GM12878 (cell line): ENCODE data around the gene NKAIN2. TPM values are rescaled to one million over a fixed set of nuclear protein-coding genes. Genes with fewer than 3 reads are reported as not detected.

Source experiments
- ATAC-seq: fragments of 200-7000 bp; cut with Tn5 transposase; 3 replicates; pipeline ENCODE4 v1.9.1; 2020; ENCODE audit warnings: mild to moderate bottlenecking, moderate library complexity
- BruUV-seq: library from RNA; stranded (reverse); fragments of 400-500 nt; replicated peaks from 2 replicates; lab custom pipeline; 2021; lab: Mats Ljungman, UMichigan
- CTCF ChIA-PET: fragments of 300-600 bp; sonication (Branson Sonifier 250); formaldehyde crosslinking; extraction: SDS; loops from one replicate; lab custom pipeline; 2021; ENCODE audit warnings: inconsistent platforms; lab: Yijun Ruan, JAX
- POLR2A ChIA-PET: fragments of 350-600 bp; formaldehyde crosslinking; extraction: SDS; loops from one replicate; lab custom pipeline; 2021; ENCODE audit warnings: inconsistent platforms; lab: Charles Lee
- RAD21 ChIA-PET: fragments of 300-600 bp; sonication (Branson Sonifier 250); formaldehyde crosslinking; loops from one replicate; lab custom pipeline; 2023; ENCODE audit warnings: antibody characterized with exemption; ENCODE audit not compliant: unreplicated experiment; lab: Charles Lee
- SMC1A ChIA-PET: fragments of 300-600 bp; sonication (Branson Sonifier 250); formaldehyde crosslinking; loops from one replicate; lab custom pipeline; 2023; ENCODE audit not compliant: unreplicated experiment, uncharacterized antibody; lab: Charles Lee
- DNase-seq: peaks from one replicate; pipeline ENCODE4 v3.0.0-alpha.2; 2011; ENCODE audit warnings: low read depth, low spot score
- FAIRE-seq: peaks from 3 replicates; lab custom pipeline; 2011; peaks lifted over from hg19 to GRCh38; lab: Jason Lieb, UNC
- H2AFZ ChIP-seq: 2 replicates; pipeline ENCODE4 v1.6.0; 2011; ENCODE audit warnings: low read depth, low read length, control low read depth; ENCODE audit not compliant: control insufficient read depth
- H3K27ac ChIP-seq: 2 replicates; pipeline ENCODE4 v1.5.1; 2011; ENCODE audit warnings: control low read depth; ENCODE audit not compliant: control insufficient read depth, insufficient read depth
- H3K27me3 ChIP-seq, 2 experiments: replicated peaks in 1 of 2; 2 replicates each; pipeline versions ENCODE4 v1.6.0 to v1.6.1; 2011; ENCODE audit warnings: low read length in 1 of 2; ENCODE audit not compliant: control insufficient read depth in 2 of 2, insufficient read depth in 2 of 2
- H3K36me3 ChIP-seq, 2 experiments: 2 replicates each; pipeline ENCODE4 v1.5.1; 2011; ENCODE audit warnings: low read length in 1 of 2; ENCODE audit not compliant: control insufficient read depth in 2 of 2, insufficient read depth in 2 of 2
- H3K4me1 ChIP-seq: 2 replicates; pipeline ENCODE4 v1.6.1; 2011; ENCODE audit warnings: mild to moderate bottlenecking, low read length, moderate library complexity, mixed read lengths; ENCODE audit not compliant: control insufficient read depth, insufficient read depth
- H3K4me2 ChIP-seq: 2 replicates; pipeline ENCODE4 v1.6.0; 2011; ENCODE audit warnings: control low read depth; ENCODE audit not compliant: control insufficient read depth, insufficient read depth
- H3K4me3 ChIP-seq: fragments of 200-600 bp; sonication (generic); 2 replicates; pipeline ENCODE4 v1.5.1; 2016
- H3K79me2 ChIP-seq: 2 replicates; pipeline ENCODE4 v1.6.0; 2011; ENCODE audit warnings: low read length; ENCODE audit not compliant: control insufficient read depth, insufficient read depth
- H3K9ac ChIP-seq: 2 replicates; pipeline ENCODE4 v1.8.0; 2011; ENCODE audit warnings: low read length, control low read depth, mixed read lengths; ENCODE audit not compliant: control insufficient read depth, insufficient read depth
- H3K9me3 ChIP-seq: replicated peaks from 3 replicates; pipeline ENCODE4 v1.5.1; 2011; ENCODE audit warnings: mild to moderate bottlenecking, low read length; ENCODE audit not compliant: control insufficient read depth, insufficient read depth
- H4K20me1 ChIP-seq: 2 replicates; pipeline ENCODE4 v1.6.0; 2011; ENCODE audit not compliant: control insufficient read depth, insufficient read depth
- ATF2 ChIP-seq: IDR thresholded peaks from 2 replicates; pipeline ENCODE4 v1.6.1; 2012; ENCODE audit warnings: low read length, inconsistent platforms
- CTCF ChIP-seq, 3 experiments: IDR thresholded peaks in 2 of 3; conservative IDR thresholded peaks in 1 of 3; 2 replicates each; pipeline ENCODE4 v1.5.1; 2011; ENCODE audit warnings: low read depth in 3 of 3, low read length in 3 of 3, mild to moderate bottlenecking in 3 of 3, control low read depth in 2 of 3, moderate library complexity in 2 of 3, inconsistent platforms in 1 of 3, mixed read lengths in 1 of 3; ENCODE audit not compliant: control insufficient read depth in 2 of 3, insufficient read depth in 1 of 3; ENCODE audit errors: extremely low read depth in 1 of 3
- EGR1 ChIP-seq, 2 experiments: IDR thresholded peaks; 1 replicate in 1 of 2; 2 replicates in 1 of 2; pipeline ENCODE4 v1.6.1; 2011 to 2012; ENCODE audit warnings: low read depth in 2 of 2, low read length in 2 of 2, borderline replicate concordance in 1 of 2, mild to moderate bottlenecking in 1 of 2, moderate library complexity in 1 of 2
- HDAC6 ChIP-seq: fragments of 200-600 bp; sonication (generic); IDR thresholded peaks from one replicate; pipeline ENCODE4 v1.8.0; 2017; ENCODE audit warnings: antibody characterized with exemption; ENCODE audit not compliant: unreplicated experiment
- HDGF ChIP-seq: fragments of 450-650 bp; IDR thresholded peaks from 2 replicates; pipeline ENCODE4 v1.6.1; 2016; ENCODE audit warnings: antibody characterized with exemption
- IRF5 ChIP-seq: fragments of 450-650 bp; IDR thresholded peaks from 2 replicates; pipeline ENCODE4 v1.6.1; 2017; ENCODE audit warnings: borderline replicate concordance
- MEF2B ChIP-seq: fragments of 450-650 bp; IDR thresholded peaks from 2 replicates; pipeline ENCODE4 v1.6.1; 2018; ENCODE audit warnings: mild to moderate bottlenecking, moderate library complexity; ENCODE audit not compliant: partially characterized antibody, poor library complexity, severe bottlenecking
- MYB ChIP-seq: fragments of 150-350 bp; IDR thresholded peaks from 2 replicates; pipeline ENCODE4 v1.6.1; 2014; ENCODE audit warnings: mild to moderate bottlenecking, low read depth, low read length, borderline replicate concordance
- NBN ChIP-seq: fragments of 450-650 bp; IDR thresholded peaks from 2 replicates; pipeline ENCODE4 v1.6.1; 2016
- PML ChIP-seq: IDR thresholded peaks from 2 replicates; pipeline ENCODE4 v1.6.1; 2012; ENCODE audit warnings: low read length, inconsistent platforms
- POLR2A ChIP-seq: IDR thresholded peaks from 2 replicates; pipeline ENCODE4 v1.6.1; 2011; ENCODE audit warnings: low read depth, mild to moderate bottlenecking, low read length
- RAD51 ChIP-seq: fragments of 450-650 bp; IDR thresholded peaks from 2 replicates; pipeline ENCODE4 v1.6.1; 2016; ENCODE audit warnings: moderate library complexity, mild to moderate bottlenecking, inconsistent platforms
- RUNX3 ChIP-seq: IDR thresholded peaks from 2 replicates; pipeline ENCODE4 v1.6.1; 2012; ENCODE audit warnings: low read length, inconsistent platforms
- SRF ChIP-seq, 2 experiments: IDR thresholded peaks; 2 replicates each; pipeline ENCODE4 v1.6.1; 2011; ENCODE audit warnings: low read depth in 2 of 2, low read length in 2 of 2, mild to moderate bottlenecking in 1 of 2, moderate library complexity in 1 of 2
- in situ Hi-C: fragments of 300-500 bp; cut with MboI; formaldehyde crosslinking; loops from 9 replicates; pipeline ENCODE4 v1.14.3; 2018; ENCODE audit warnings: mixed read lengths
- intact Hi-C: fragments of 100-400 bp; cut with micrococcal nuclease; formaldehyde crosslinking; loops from one replicate; pipeline ENCODE4 v1.14.2; 2022; ENCODE audit not compliant: unreplicated experiment
- polyA plus RNA-seq, 11 experiments: library from polyadenylated mRNA; depleted of rRNA in 4 of 11; unstranded in 6 of 11; stranded (reverse) in 5 of 11; fragments of >200 nt; fragmentation: Nextera tagmentation in 4 of 11; fragmentation: Illumina TruSeq in 1 of 11; extraction: Ambion mirVana in 4 of 11; extraction: Trizol in 1 of 11; gene quantifications; 1 replicate in 1 of 11; 2 replicates in 10 of 11; pipeline versions ENCODE4 v1.2.1 to v1.2.3, GENCODE V29; 2011 to 2016; ENCODE audit warnings: inconsistent platforms in 2 of 11, missing spikeins in 2 of 11, low read depth in 1 of 11
- total RNA-seq, 4 experiments: library from RNA; depleted of rRNA in 3 of 4; stranded (reverse); fragments of >200 nt in 3 of 4; fragmentation: Illumina TruSeq in 1 of 4; extraction: Trizol in 1 of 4; gene quantifications; 2 replicates each; pipeline versions ENCODE4 v1.2.1 to v1.2.3, GENCODE V29; 2013 to 2021
- TF ChIP-seq, protein P1 (sequence below): fragments of 450-650 bp; IDR thresholded peaks from 2 replicates; pipeline ENCODE4 v1.6.1; 2017; ENCODE audit warnings: antibody characterized with exemption, mild to moderate bottlenecking, moderate library complexity
- TF ChIP-seq, protein P2 (sequence below): IDR thresholded peaks from 2 replicates; pipeline ENCODE4 v1.6.1; 2011; ENCODE audit warnings: borderline replicate concordance, low read depth, mild to moderate bottlenecking, moderate library complexity, mixed read lengths, low read length; ENCODE audit not compliant: insufficient read depth; ENCODE audit errors: extremely low read length

NKAIN2 gene
- total and polyA plus RNA-seq, 10 of the 15 experiments (the other 5 are each of a cell fraction or from before 2014, with no cell fraction given) = not detected

DNA sequence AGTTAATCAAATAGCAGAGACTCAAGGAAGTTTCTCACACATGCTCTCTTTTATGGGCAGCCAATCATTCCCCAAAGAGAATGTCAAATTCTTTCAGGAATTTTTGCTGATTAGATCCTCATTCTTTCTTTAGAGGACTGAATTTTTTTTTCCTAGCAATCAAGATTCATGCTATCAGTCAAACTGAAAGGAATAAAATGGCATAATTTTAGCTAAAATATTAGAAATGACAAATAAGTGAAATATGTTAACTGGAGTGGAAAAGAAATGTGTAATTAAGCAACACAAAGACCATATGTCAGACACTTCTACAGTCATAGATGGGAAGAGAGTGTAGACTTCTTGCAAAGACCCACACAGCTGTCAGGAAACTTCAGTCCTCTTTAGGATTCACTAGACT lies 916.2 kb downstream of the NKAIN2 start:
- H2AFZ ChIP-seq = no peak overlapping the region
- ChIA-PET POLR2A (no interaction called here), SMC1A (no interaction called here), CTCF (no interaction called here)
- H3K4me1 ChIP-seq = no peaks in the 10 kb centered on the region
- no peak overlapping the region for H3K4me2 ChIP-seq
- H3K79me2 ChIP-seq = no peaks in the 10 kb centered on the region
- no peak overlapping the region for H3K9ac ChIP-seq
- ATAC-seq (no peak), FAIRE-seq (no peak)
- intact Hi-C loops = no loop called here
- TF ChIP-seq, protein P1, sequence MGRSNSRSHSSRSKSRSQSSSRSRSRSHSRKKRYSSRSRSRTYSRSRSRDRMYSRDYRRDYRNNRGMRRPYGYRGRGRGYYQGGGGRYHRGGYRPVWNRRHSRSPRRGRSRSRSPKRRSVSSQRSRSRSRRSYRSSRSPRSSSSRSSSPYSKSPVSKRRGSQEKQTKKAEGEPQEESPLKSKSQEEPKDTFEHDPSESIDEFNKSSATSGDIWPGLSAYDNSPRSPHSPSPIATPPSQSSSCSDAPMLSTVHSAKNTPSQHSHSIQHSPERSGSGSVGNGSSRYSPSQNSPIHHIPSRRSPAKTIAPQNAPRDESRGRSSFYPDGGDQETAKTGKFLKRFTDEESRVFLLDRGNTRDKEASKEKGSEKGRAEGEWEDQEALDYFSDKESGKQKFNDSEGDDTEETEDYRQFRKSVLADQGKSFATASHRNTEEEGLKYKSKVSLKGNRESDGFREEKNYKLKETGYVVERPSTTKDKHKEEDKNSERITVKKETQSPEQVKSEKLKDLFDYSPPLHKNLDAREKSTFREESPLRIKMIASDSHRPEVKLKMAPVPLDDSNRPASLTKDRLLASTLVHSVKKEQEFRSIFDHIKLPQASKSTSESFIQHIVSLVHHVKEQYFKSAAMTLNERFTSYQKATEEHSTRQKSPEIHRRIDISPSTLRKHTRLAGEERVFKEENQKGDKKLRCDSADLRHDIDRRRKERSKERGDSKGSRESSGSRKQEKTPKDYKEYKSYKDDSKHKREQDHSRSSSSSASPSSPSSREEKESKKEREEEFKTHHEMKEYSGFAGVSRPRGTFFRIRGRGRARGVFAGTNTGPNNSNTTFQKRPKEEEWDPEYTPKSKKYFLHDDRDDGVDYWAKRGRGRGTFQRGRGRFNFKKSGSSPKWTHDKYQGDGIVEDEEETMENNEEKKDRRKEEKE = no peak
- TF ChIP-seq CTCF (IDR thresholded peaks at IDR 0.05 in 2 of 3, conservative IDR thresholded peaks at IDR 0.05 in 1 of 3; ENCODE audit: control insufficient read depth in 2 of 3, extremely low read depth in 1 of 3, insufficient read depth in 1 of 3, low read depth in 3 of 3, low read length in 3 of 3) (no peak), ATF2 (no peak), POLR2A (no peak), MEF2B (no peak), RUNX3 (no peak), NBN (no peak), RAD51 (no peak), IRF5 (no peak), HDGF (no peak), SRF (IDR thresholded peaks at IDR 0.05; ENCODE audit: low read depth in 2 of 2, low read length in 2 of 2) (no peak), HDAC6 (no peak), EGR1 (IDR thresholded peaks at IDR 0.05; ENCODE audit: borderline replicate concordance in 1 of 2, low read depth in 2 of 2, low read length in 2 of 2) (no peak), MYB (no peak), PML (no peak)
- TF ChIP-seq, protein P2, sequence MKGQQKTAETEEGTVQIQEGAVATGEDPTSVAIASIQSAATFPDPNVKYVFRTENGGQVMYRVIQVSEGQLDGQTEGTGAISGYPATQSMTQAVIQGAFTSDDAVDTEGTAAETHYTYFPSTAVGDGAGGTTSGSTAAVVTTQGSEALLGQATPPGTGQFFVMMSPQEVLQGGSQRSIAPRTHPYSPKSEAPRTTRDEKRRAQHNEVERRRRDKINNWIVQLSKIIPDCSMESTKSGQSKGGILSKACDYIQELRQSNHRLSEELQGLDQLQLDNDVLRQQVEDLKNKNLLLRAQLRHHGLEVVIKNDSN = no peak
- TF ChIP-seq, all 136 proteins: peak for 0
- DNase-seq = no peak
- RAD21 ChIA-PET = no interaction called here
- Histone ChIP-seq H4K20me1 (no peaks in the 10 kb centered on the region), H3K9me3 (no peaks in the 10 kb centered on the region), H3K4me3 (no peak overlapping the region), H3K36me3 (no peaks in the 10 kb centered on the region), H3K27me3 (no peaks in the 10 kb centered on the region), H3K27ac (no peak overlapping the region)
- no TSS peak for BruUV-seq
- in situ Hi-C loops = no loop called here
